ENCODE measurements around the gene GPR160.

GRCh38 chr3:170046269-170047132 is 8.7 kb downstream of the GPR160 start:
- TF ChIP-seq CTCF (IDR thresholded peaks at IDR 0.05; ENCODE audit: insufficient read depth, low read length) (no peak), REST (IDR thresholded peaks at IDR 0.05; ENCODE audit: insufficient replicate concordance, low read depth) (no peak), SPI1 (IDR thresholded peaks at IDR 0.05; ENCODE audit: borderline replicate concordance, low read depth) (no peak), GABPA (IDR thresholded peaks at IDR 0.05; ENCODE audit: low read depth) (no peak), POLR2AphosphoS5 (IDR thresholded peaks at IDR 0.05; ENCODE audit: low read depth) (no peak)
